GM23338 (cell line): Measurements from ENCODE around the gene TUBB4A. TPM values are rescaled to one million over a fixed set of nuclear protein-coding genes. Genes with fewer than 3 reads are reported as not detected.

ENCODE experiments used
- ATAC-seq: fragments of 200-7000 bp; cut with Tn5 transposase; 3 replicates; pipeline ENCODE4 v1.9.1; 2020
- DNase-seq: peaks from one replicate; pipeline ENCODE4 v3.0.0-alpha.2; 2015; ENCODE audit warnings: low spot score
- H2AFZ ChIP-seq: fragments of 200-600 bp; sonication (generic); 2 replicates; pipeline ENCODE4 v1.8.0; 2016; ENCODE audit warnings: antibody characterized with exemption, mild to moderate bottlenecking, moderate library complexity
- H3F3A ChIP-seq: fragments of 200-600 bp; sonication (generic); replicated peaks from 2 replicates; pipeline ENCODE4 v1.8.0; 2017; ENCODE audit warnings: antibody characterized with exemption, mixed run types, low read depth
- H3K27ac ChIP-seq: fragments of 200-600 bp; sonication (generic); 2 replicates; pipeline ENCODE4 v1.6.1; 2016; ENCODE audit warnings: low read depth
- H3K27me3 ChIP-seq: fragments of 200-600 bp; sonication (generic); 2 replicates; pipeline ENCODE4 v1.8.0; 2016; ENCODE audit warnings: mild to moderate bottlenecking, mixed run types, moderate library complexity; ENCODE audit not compliant: insufficient read depth
- H3K36me3 ChIP-seq: fragments of 200-600 bp; sonication (generic); 2 replicates; pipeline ENCODE4 v1.8.0; 2016; ENCODE audit warnings: mild to moderate bottlenecking; ENCODE audit not compliant: insufficient read depth
- H3K4me1 ChIP-seq: fragments of 200-600 bp; sonication (generic); 2 replicates; pipeline ENCODE4 v1.8.0; 2016; ENCODE audit warnings: mild to moderate bottlenecking, moderate library complexity; ENCODE audit not compliant: insufficient read depth
- H3K4me2 ChIP-seq: fragments of 200-600 bp; sonication (generic); 2 replicates; pipeline ENCODE4 v1.7.1; 2017; ENCODE audit warnings: mixed run types
- H3K4me3 ChIP-seq: fragments of 200-600 bp; sonication (generic); 2 replicates; pipeline ENCODE4 v1.6.1; 2016; ENCODE audit warnings: mixed run types
- H3K79me2 ChIP-seq: fragments of 200-600 bp; sonication (generic); replicated peaks from 2 replicates; pipeline ENCODE4 v1.8.0; 2017; ENCODE audit warnings: mild to moderate bottlenecking; ENCODE audit not compliant: insufficient read depth
- H3K9me2 ChIP-seq: fragments of 200-600 bp; sonication (generic); 2 replicates; pipeline ENCODE4 v1.8.0; 2017; ENCODE audit not compliant: insufficient read depth
- H4K20me1 ChIP-seq: fragments of 200-600 bp; sonication (generic); replicated peaks from 2 replicates; pipeline ENCODE4 v1.8.0; 2017; ENCODE audit warnings: mild to moderate bottlenecking; ENCODE audit not compliant: insufficient read depth
- H3K27ac Mint-ChIP-seq: 2 replicates; pipeline ENCODE4 v1.8.0; 2020; ENCODE audit warnings: inconsistent platforms, mild to moderate bottlenecking, moderate library complexity, mixed read lengths
- H3K27me3 Mint-ChIP-seq: 3 replicates; pipeline ENCODE4 v1.8.0; 2022; ENCODE audit warnings: low read depth, mild to moderate bottlenecking, moderate library complexity, mixed read lengths, inconsistent platforms; ENCODE audit not compliant: insufficient read depth, poor library complexity
- H3K36me3 Mint-ChIP-seq: 3 replicates; pipeline ENCODE4 v1.8.0; 2021; ENCODE audit warnings: low read depth, mild to moderate bottlenecking, inconsistent platforms, moderate library complexity, mixed read lengths
- H3K4me1 Mint-ChIP-seq: 3 replicates; pipeline ENCODE4 v1.8.0; 2020; ENCODE audit warnings: mild to moderate bottlenecking, inconsistent platforms, mixed read lengths
- H3K4me3 Mint-ChIP-seq: 3 replicates; pipeline ENCODE4 v1.8.0; 2021; ENCODE audit warnings: moderate library complexity, mild to moderate bottlenecking, inconsistent platforms, mixed read lengths
- H3K9me3 Mint-ChIP-seq: 3 replicates; pipeline ENCODE4 v1.8.0; 2020; ENCODE audit warnings: moderate library complexity, mild to moderate bottlenecking, inconsistent platforms, mixed read lengths
- CREB1 ChIP-seq: fragments of 250-450 bp; sonication (Bioruptor Pico); IDR thresholded peaks from 2 replicates; pipeline ENCODE4 v1.5.0; 2020; ENCODE audit warnings: low read depth, mild to moderate bottlenecking, moderate library complexity
- EZH2 ChIP-seq: fragments of 200-600 bp; sonication (generic); IDR thresholded peaks from one replicate; pipeline ENCODE4 v1.8.0; 2017; ENCODE audit warnings: antibody characterized with exemption, mild to moderate bottlenecking, low read depth; ENCODE audit not compliant: unreplicated experiment
- EZH2phosphoT487 ChIP-seq: fragments of 200-600 bp; sonication (generic); IDR thresholded peaks from one replicate; pipeline ENCODE4 v1.8.1; 2018; ENCODE audit warnings: antibody characterized with exemption; ENCODE audit not compliant: unreplicated experiment
- JUNB ChIP-seq: IDR thresholded peaks from one replicate; pipeline ENCODE4 v1.6.1; 2016; ENCODE audit warnings: antibody characterized with exemption; ENCODE audit not compliant: unreplicated experiment
- NANOG ChIP-seq: IDR thresholded peaks from 2 replicates; pipeline ENCODE4 v1.6.1; 2016; ENCODE audit warnings: antibody characterized with exemption, borderline replicate concordance
- POLR2AphosphoS5 ChIP-seq: IDR thresholded peaks from 2 replicates; pipeline ENCODE4 v1.6.1; 2016; ENCODE audit warnings: antibody characterized with exemption, low read depth
- STAT1 ChIP-seq: IDR thresholded peaks from one replicate; pipeline ENCODE4 v1.6.1; 2016; ENCODE audit warnings: antibody characterized with exemption; ENCODE audit not compliant: unreplicated experiment
- ZNF114 ChIP-seq: fragments of 250-450 bp; sonication (Bioruptor Pico); IDR thresholded peaks from 2 replicates; pipeline ENCODE4 v1.5.0; 2020; ENCODE audit warnings: mild to moderate bottlenecking, moderate library complexity
- ZNF331 ChIP-seq: fragments of 250-450 bp; sonication (Bioruptor Pico); IDR thresholded peaks from 2 replicates; pipeline ENCODE4 v1.5.0; 2020; ENCODE audit warnings: low read depth, mild to moderate bottlenecking, moderate library complexity
- polyA plus RNA-seq: library from polyadenylated mRNA; unstranded; fragments of >200 nt; fragmentation: Nextera tagmentation; extraction: Ambion mirVana; gene quantifications from 2 replicates; pipeline ENCODE4 v1.2.1, GENCODE V29; 2016
- total RNA-seq: library from RNA; depleted of rRNA; stranded (reverse); fragments of >200 nt; shearing (Covaris generic); gene quantifications from 2 replicates; pipeline ENCODE4 v1.2.3, GENCODE V29; 2014
- TF ChIP-seq, protein P1 (sequence below): fragments of 250-450 bp; sonication (Bioruptor Pico); IDR thresholded peaks from 2 replicates; pipeline ENCODE4 v1.5.0; 2020; ENCODE audit warnings: mild to moderate bottlenecking, moderate library complexity
- TF ChIP-seq, protein P2 (sequence below): IDR thresholded peaks from one replicate; pipeline ENCODE4 v1.6.1; 2018; ENCODE audit warnings: antibody characterized with exemption; ENCODE audit not compliant: unreplicated experiment
- TF ChIP-seq, protein P3 (sequence below), 2 experiments: fragments of 200-600 bp in 1 of 2; sonication (generic) in 1 of 2; conservative IDR thresholded peaks; 2 replicates each; pipeline versions ENCODE4 v1.5.1 to v1.6.1; 2016 to 2017; ENCODE audit warnings: antibody characterized with exemption in 2 of 2, low read depth in 2 of 2, mild to moderate bottlenecking in 2 of 2, moderate library complexity in 1 of 2
- TF ChIP-seq, protein P4 (sequence below): IDR thresholded peaks from 2 replicates; pipeline ENCODE4 v1.6.1; 2016; ENCODE audit warnings: antibody characterized with exemption

TUBB4A gene
- total and polyA plus RNA-seq, 2 experiments from 2014 or later, result 32.9 to 41.7 TPM

DNA sequence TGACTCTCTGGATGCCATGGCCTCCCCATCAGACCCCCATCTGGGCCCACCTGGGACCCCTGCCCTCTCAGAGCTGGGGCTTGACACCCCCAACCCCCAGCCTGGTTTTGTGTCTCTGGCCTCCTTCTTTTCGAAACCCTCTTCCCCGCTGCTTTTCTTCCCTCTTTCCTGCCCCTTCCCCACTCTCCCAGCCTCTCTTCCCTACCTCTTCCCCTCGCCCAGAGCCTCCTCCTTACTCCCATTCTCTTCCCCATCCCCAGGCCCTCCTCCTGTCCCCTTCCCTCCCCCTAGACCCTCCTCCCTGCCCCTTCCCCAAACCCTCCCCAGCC lies 30.9 kb upstream of the TUBB4A start:
- Mint-ChIP-seq H3K4me3 (0 out of 3 replicates have a peak overlapping the region, but pooled peaks have one; percentile 27), H3K27me3 (peaks cover 48% of the 10 kb centered on the region), H3K9me3 (peaks cover 62% of the 10 kb centered on the region), H3K27ac (no peak overlapping the region), H3K4me1 (peaks cover 22% of the 10 kb centered on the region), H3K36me3 (peaks cover 31% of the 10 kb centered on the region)
- TF ChIP-seq, protein P1, sequence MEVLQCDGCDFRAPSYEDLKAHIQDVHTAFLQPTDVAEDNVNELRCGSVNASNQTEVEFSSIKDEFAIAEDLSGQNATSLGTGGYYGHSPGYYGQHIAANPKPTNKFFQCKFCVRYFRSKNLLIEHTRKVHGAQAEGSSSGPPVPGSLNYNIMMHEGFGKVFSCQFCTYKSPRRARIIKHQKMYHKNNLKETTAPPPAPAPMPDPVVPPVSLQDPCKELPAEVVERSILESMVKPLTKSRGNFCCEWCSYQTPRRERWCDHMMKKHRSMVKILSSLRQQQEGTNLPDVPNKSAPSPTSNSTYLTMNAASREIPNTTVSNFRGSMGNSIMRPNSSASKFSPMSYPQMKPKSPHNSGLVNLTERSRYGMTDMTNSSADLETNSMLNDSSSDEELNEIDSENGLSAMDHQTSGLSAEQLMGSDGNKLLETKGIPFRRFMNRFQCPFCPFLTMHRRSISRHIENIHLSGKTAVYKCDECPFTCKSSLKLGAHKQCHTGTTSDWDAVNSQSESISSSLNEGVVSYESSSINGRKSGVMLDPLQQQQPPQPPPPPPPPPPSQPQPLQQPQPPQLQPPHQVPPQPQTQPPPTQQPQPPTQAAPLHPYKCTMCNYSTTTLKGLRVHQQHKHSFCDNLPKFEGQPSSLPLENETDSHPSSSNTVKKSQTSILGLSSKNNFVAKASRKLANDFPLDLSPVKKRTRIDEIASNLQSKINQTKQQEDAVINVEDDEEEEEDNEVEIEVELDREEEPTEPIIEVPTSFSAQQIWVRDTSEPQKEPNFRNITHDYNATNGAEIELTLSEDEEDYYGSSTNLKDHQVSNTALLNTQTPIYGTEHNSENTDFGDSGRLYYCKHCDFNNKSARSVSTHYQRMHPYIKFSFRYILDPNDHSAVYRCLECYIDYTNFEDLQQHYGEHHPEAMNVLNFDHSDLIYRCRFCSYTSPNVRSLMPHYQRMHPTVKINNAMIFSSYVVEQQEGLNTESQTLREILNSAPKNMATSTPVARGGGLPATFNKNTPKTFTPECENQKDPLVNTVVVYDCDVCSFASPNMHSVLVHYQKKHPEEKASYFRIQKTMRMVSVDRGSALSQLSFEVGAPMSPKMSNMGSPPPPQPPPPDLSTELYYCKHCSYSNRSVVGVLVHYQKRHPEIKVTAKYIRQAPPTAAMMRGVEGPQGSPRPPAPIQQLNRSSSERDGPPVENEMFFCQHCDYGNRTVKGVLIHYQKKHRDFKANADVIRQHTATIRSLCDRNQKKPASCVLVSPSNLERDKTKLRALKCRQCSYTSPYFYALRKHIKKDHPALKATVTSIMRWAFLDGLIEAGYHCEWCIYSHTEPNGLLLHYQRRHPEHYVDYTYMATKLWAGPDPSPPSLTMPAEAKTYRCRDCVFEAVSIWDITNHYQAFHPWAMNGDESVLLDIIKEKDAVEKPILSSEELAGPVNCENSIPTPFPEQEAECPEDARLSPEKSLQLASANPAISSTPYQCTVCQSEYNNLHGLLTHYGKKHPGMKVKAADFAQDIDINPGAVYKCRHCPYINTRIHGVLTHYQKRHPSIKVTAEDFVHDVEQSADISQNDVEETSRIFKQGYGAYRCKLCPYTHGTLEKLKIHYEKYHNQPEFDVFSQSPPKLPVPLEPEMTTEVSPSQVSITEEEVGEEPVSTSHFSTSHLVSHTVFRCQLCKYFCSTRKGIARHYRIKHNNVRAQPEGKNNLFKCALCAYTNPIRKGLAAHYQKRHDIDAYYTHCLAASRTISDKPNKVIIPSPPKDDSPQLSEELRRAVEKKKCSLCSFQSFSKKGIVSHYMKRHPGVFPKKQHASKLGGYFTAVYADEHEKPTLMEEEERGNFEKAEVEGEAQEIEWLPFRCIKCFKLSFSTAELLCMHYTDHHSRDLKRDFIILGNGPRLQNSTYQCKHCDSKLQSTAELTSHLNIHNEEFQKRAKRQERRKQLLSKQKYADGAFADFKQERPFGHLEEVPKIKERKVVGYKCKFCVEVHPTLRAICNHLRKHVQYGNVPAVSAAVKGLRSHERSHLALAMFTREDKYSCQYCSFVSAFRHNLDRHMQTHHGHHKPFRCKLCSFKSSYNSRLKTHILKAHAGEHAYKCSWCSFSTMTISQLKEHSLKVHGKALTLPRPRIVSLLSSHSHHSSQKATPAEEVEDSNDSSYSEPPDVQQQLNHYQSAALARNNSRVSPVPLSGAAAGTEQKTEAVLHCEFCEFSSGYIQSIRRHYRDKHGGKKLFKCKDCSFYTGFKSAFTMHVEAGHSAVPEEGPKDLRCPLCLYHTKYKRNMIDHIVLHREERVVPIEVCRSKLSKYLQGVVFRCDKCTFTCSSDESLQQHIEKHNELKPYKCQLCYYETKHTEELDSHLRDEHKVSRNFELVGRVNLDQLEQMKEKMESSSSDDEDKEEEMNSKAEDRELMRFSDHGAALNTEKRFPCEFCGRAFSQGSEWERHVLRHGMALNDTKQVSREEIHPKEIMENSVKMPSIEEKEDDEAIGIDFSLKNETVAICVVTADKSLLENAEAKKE (CRISPR knock-in tag), result no peak
- no peak for TF ChIP-seq ZNF331 (CRISPR knock-in tag)
- TF ChIP-seq JUNB, result no peak
- TF ChIP-seq, protein P2, sequence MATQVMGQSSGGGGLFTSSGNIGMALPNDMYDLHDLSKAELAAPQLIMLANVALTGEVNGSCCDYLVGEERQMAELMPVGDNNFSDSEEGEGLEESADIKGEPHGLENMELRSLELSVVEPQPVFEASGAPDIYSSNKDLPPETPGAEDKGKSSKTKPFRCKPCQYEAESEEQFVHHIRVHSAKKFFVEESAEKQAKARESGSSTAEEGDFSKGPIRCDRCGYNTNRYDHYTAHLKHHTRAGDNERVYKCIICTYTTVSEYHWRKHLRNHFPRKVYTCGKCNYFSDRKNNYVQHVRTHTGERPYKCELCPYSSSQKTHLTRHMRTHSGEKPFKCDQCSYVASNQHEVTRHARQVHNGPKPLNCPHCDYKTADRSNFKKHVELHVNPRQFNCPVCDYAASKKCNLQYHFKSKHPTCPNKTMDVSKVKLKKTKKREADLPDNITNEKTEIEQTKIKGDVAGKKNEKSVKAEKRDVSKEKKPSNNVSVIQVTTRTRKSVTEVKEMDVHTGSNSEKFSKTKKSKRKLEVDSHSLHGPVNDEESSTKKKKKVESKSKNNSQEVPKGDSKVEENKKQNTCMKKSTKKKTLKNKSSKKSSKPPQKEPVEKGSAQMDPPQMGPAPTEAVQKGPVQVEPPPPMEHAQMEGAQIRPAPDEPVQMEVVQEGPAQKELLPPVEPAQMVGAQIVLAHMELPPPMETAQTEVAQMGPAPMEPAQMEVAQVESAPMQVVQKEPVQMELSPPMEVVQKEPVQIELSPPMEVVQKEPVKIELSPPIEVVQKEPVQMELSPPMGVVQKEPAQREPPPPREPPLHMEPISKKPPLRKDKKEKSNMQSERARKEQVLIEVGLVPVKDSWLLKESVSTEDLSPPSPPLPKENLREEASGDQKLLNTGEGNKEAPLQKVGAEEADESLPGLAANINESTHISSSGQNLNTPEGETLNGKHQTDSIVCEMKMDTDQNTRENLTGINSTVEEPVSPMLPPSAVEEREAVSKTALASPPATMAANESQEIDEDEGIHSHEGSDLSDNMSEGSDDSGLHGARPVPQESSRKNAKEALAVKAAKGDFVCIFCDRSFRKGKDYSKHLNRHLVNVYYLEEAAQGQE, result no peak
- no peak for TF ChIP-seq NANOG
- TF ChIP-seq ZNF114 (CRISPR knock-in tag), result no peak
- TF ChIP-seq POLR2AphosphoS5, result no peak
- TF ChIP-seq, protein P3, sequence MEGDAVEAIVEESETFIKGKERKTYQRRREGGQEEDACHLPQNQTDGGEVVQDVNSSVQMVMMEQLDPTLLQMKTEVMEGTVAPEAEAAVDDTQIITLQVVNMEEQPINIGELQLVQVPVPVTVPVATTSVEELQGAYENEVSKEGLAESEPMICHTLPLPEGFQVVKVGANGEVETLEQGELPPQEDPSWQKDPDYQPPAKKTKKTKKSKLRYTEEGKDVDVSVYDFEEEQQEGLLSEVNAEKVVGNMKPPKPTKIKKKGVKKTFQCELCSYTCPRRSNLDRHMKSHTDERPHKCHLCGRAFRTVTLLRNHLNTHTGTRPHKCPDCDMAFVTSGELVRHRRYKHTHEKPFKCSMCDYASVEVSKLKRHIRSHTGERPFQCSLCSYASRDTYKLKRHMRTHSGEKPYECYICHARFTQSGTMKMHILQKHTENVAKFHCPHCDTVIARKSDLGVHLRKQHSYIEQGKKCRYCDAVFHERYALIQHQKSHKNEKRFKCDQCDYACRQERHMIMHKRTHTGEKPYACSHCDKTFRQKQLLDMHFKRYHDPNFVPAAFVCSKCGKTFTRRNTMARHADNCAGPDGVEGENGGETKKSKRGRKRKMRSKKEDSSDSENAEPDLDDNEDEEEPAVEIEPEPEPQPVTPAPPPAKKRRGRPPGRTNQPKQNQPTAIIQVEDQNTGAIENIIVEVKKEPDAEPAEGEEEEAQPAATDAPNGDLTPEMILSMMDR (conservative IDR thresholded peaks at IDR 0.05; ENCODE audit: low read depth in 2 of 2), result no peak
- TF ChIP-seq CREB1 (CRISPR knock-in tag), result no peak
- TF ChIP-seq EZH2, result no peak
- TF ChIP-seq STAT1, result no peak
- TF ChIP-seq EZH2phosphoT487, result no peak
- TF ChIP-seq, protein P4, sequence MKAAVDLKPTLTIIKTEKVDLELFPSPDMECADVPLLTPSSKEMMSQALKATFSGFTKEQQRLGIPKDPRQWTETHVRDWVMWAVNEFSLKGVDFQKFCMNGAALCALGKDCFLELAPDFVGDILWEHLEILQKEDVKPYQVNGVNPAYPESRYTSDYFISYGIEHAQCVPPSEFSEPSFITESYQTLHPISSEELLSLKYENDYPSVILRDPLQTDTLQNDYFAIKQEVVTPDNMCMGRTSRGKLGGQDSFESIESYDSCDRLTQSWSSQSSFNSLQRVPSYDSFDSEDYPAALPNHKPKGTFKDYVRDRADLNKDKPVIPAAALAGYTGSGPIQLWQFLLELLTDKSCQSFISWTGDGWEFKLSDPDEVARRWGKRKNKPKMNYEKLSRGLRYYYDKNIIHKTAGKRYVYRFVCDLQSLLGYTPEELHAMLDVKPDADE, result no peak
- H3K4me2 ChIP-seq, result peak overlapping the region; percentile 94
- H3K9me2 ChIP-seq, result no peaks in the 10 kb centered on the region
- no peaks in the 10 kb centered on the region for H3K79me2 ChIP-seq
- H4K20me1 ChIP-seq, result no peaks in the 10 kb centered on the region
- peak overlapping the region; percentile 72 for H3K4me3 ChIP-seq
- H3K36me3 ChIP-seq, result no peaks in the 10 kb centered on the region; the same call in 1 of the 2 replicates
- no peak overlapping the region for H2AFZ ChIP-seq
- peaks cover 30% of the 10 kb centered on the region for H3K4me1 ChIP-seq
- ATAC-seq (no peak), DNase-seq (no peak)
- H3K27ac ChIP-seq, result no peak overlapping the region
- H3K27me3 ChIP-seq, result peaks cover 57% of the 10 kb centered on the region
- H3F3A ChIP-seq, result peaks cover 10% of the 10 kb centered on the region
